ENCODE results near the gene CCDC102A.

Gene CCDC102A

DNA sequence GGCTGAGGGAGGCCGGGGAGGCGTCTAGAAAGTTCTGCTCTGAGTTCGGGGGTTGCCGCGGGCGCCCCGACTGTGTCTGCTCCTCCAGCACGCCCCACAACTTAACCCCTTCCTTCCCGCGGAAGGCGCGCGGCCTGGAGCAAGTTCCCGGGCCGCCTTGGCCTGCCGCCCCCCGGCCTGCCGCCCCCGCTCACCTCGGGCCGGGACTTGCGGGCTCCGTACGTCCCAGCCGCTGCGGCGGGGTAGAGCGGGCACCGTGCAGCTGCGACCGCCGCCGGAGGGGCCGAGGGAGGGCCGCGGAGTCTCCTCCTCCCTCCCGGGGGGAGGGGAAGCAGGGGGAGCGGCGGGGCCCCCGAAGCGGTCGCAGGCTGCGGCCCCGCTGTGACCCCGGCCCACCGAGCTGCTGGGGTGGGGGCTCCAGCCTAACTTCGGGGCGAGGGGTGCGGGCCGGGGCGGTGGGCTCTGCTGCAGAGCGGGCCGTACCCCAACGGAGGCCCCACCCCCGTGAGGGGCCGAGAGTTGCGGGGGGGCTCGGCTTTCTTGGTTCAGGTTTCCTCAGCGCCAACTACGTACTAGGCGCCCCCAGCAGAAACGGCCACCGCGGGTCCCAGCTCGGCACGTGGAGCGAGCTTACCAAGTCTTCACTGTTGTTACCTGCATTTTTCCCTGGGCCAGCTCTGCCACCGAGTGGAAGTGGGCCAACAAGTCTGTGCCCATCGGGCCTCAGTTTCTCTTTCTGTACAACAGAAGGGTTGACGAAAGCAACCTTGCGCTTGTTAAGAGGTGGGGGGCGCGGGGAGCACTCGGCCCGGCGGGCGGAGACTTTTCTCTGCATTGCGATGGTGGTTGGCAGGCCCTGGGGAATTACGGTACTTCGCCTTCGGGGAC, at the start of gene CCDC102A:
TSS of gene CCDC102A (minus strand) at position 266 of the 888 bp plus-strand sequence. CDS start 7,394 bp downstream, outside the sequence.
- no peaks in the 10 kb centered on the region for H3K36me3 ChIP-seq (ENCODE audit: insufficient read depth, low read length)
- H3K27me3 ChIP-seq (ENCODE audit: insufficient read depth, low read length), result peaks cover 6% of the 10 kb centered on the region
- peak within 1 kb of the TSS; percentile 87 for H2AFZ ChIP-seq (ENCODE audit: low read depth, low read length)
- H3K4me1 ChIP-seq (ENCODE audit: insufficient read depth, low read length), result peaks cover 16% of the 10 kb centered on the region
- peak within 1 kb of the TSS; percentile 54 for H3K4me3 ChIP-seq (ENCODE audit: low read length)
- H3K9me3 ChIP-seq (ENCODE audit: low read length), result no peaks in the 10 kb centered on the region

DNA sequence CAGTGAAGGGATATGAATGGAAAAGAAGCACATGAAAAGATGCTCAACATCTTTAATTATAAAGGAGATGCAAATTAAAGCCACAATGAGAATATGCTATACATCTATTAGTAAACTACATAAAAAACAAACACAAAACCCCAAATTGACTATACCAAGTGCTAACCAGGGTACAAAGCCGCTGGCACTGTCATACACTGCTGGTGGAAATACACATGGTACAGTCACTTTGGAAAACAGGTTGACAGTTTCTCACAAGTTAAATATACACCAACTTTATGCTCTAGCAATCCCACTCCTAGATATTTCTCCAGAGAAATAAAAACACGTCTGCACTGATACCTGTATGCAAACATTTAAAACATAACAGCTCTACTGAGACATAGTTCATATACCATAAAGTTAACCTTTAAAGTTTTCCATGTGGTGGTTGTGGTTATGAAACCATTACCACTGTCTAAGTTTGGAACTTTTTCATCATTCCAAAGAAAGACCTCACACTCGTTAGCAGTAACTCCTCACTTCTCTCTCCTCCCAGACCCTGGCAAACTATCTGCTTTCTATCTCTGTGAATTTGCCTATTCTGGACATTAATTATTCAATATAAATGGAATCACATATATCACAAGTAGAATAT, 48.8 kb upstream of the CCDC102A start:
- H3K9me3 ChIP-seq (ENCODE audit: low read length), result no peaks in the 10 kb centered on the region
- H3K4me3 ChIP-seq (ENCODE audit: low read length), result no peak overlapping the region
- no peaks in the 10 kb centered on the region for H3K4me1 ChIP-seq (ENCODE audit: insufficient read depth, low read length)
- H3K27me3 ChIP-seq (ENCODE audit: insufficient read depth, low read length), result peaks cover 3% of the 10 kb centered on the region
- H2AFZ ChIP-seq (ENCODE audit: low read depth, low read length), result no peak overlapping the region
- no peaks in the 10 kb centered on the region for H3K36me3 ChIP-seq (ENCODE audit: insufficient read depth, low read length)

DNA sequence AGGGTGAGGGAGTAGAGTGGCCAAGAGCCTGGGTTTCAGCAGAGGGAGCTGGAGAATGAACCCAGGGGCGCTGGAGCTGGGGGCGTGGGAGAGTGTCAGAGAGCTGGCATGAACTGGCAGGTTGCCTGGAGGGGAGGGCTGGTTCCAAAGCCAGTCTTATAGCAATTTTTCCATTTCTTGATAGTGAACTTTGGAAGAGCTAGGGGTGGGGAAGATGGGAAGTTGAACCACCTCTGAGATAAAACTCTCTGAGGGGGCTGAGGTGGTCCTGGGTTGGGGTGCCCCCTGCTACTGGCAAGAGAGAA, 42.9 kb upstream of the CCDC102A start:
- H3K27me3 ChIP-seq (ENCODE audit: insufficient read depth, low read length), result peaks cover 3% of the 10 kb centered on the region
- H3K4me3 ChIP-seq (ENCODE audit: low read length), result no peak overlapping the region
- no peaks in the 10 kb centered on the region for H3K4me1 ChIP-seq (ENCODE audit: insufficient read depth, low read length)
- H2AFZ ChIP-seq (ENCODE audit: low read depth, low read length), result no peak overlapping the region
- no peaks in the 10 kb centered on the region for H3K36me3 ChIP-seq (ENCODE audit: insufficient read depth, low read length)
- H3K9me3 ChIP-seq (ENCODE audit: low read length), result no peaks in the 10 kb centered on the region

DNA sequence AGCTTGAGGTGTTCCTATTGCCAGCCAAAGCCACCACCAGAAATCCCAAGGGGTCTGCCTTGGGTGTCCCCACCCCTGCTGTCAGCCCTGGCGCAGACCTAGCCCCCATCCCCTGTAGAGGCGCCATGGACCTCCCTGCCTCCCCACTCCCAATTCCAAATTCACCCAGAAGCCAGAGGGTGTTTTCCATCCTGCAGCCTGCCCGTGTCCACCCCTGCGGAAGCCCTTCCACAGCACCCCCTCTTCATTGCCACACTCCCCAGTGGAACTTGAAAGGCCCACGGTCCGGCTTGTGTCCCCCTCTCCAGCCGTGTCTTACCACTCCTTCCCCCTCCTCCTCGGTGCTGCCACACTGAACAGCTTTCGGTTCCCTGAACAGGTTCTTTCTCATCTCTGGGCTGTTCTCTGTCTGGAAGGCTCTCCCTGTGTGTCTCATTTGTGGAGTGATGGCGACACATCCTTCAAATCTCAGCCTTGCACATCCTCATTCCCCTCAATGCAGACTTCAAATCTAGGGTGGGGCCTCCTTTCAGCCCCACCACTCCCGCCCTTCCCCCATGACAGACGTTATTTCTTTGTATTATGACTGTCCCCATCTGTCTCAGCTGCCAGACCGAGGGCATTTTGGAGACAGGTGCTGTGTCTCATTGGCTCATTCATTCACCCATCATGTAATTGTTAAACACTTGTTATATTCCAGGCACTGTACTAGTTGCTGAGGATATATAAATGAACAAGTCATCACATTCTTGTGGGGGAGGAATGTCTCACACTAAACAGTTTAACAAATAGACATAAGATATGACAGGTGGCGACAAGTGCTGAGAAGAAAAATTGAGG, 42.4 kb upstream of the CCDC102A start:
- no peaks in the 10 kb centered on the region for H3K36me3 ChIP-seq (ENCODE audit: insufficient read depth, low read length)
- no peaks in the 10 kb centered on the region for H3K4me1 ChIP-seq (ENCODE audit: insufficient read depth, low read length)
- H3K9me3 ChIP-seq (ENCODE audit: low read length), result no peaks in the 10 kb centered on the region
- no peak overlapping the region for H2AFZ ChIP-seq (ENCODE audit: low read depth, low read length)
- H3K27me3 ChIP-seq (ENCODE audit: insufficient read depth, low read length), result no peaks in the 10 kb centered on the region
- H3K4me3 ChIP-seq (ENCODE audit: low read length), result no peak overlapping the region

DNA sequence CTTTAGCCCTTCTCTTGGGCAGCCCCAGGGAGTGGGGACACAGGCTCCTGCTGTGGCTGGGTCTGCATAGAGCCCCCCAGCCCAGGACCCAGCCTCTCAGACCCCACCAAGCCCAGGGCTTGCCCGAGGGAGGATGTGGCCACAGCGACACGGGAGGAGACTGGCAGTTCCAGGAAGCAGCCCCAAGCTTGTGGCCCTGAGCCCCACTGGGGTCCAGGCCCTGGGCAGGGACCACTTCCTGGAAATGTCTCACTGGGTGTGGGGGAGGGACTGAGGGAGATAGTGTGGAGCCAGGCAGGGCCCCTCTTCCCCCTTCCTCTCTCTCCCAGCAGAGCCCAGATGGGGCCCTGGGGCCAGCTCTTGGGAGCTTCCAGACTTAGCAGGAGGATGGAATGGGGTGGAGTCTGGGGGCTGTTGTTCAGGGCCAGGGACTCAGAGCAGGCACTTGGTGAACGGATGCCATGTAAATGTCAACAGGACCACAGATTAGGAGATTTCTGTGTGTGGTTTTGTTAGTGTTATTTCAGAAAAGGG, 41.4 kb upstream of the CCDC102A start:
- no peaks in the 10 kb centered on the region for H3K4me1 ChIP-seq (ENCODE audit: insufficient read depth, low read length)
- no peak overlapping the region for H3K4me3 ChIP-seq (ENCODE audit: low read length)
- no peaks in the 10 kb centered on the region for H3K9me3 ChIP-seq (ENCODE audit: low read length)
- H3K36me3 ChIP-seq (ENCODE audit: insufficient read depth, low read length), result no peaks in the 10 kb centered on the region
- H2AFZ ChIP-seq (ENCODE audit: low read depth, low read length), result no peak overlapping the region
- H3K27me3 ChIP-seq (ENCODE audit: insufficient read depth, low read length), result no peaks in the 10 kb centered on the region

DNA sequence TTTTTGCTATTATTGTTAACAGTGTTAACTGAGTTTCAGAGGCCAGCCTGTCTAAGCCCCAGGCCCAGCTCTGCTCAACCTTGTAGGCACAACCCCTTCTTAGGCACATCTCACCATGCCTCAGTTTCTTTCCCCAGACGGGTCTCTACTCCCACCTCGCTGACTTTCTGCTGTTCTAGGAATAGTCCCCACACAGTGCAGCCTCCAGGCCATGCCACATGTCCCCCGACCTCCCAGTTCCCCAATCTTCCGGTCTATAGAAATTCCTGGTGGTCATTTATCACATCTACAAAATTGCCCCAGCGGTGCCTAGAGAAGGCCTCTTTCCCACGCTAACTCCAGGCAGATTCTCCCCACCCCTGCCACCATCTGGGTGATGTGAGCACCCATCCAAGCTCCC, 40.8 kb upstream of the CCDC102A start:
- H3K36me3 ChIP-seq (ENCODE audit: insufficient read depth, low read length), result no peaks in the 10 kb centered on the region
- no peaks in the 10 kb centered on the region for H3K9me3 ChIP-seq (ENCODE audit: low read length)
- H3K27me3 ChIP-seq (ENCODE audit: insufficient read depth, low read length), result no peaks in the 10 kb centered on the region
- no peak overlapping the region for H2AFZ ChIP-seq (ENCODE audit: low read depth, low read length)
- H3K4me1 ChIP-seq (ENCODE audit: insufficient read depth, low read length), result no peaks in the 10 kb centered on the region
- no peak overlapping the region for H3K4me3 ChIP-seq (ENCODE audit: low read length)

DNA sequence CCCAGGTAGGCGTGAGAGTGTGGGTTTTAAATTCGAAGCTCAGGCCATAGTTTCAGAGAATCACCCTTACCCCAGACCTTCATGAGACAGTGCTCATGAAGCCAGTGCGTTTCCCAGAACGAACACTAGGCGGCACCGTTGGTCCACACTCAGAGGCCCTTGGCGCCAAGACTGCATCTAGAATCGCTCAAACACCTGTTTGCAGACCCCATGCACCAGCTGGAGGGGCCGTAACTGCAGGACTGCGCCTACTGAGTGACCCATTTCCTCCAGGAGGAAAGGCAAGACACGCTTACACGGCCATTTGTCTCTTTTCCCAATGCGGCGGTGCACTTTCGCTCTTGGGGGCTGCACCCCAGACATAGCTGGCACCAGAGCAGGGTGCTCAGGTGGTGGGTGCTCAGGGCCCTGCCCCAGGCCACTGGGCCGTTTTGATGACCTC, 40.1 kb upstream of the CCDC102A start:
- H3K4me3 ChIP-seq (ENCODE audit: low read length), result no peak overlapping the region
- no peak overlapping the region for H2AFZ ChIP-seq (ENCODE audit: low read depth, low read length)
- H3K27me3 ChIP-seq (ENCODE audit: insufficient read depth, low read length), result no peaks in the 10 kb centered on the region
- no peaks in the 10 kb centered on the region for H3K4me1 ChIP-seq (ENCODE audit: insufficient read depth, low read length)
- H3K36me3 ChIP-seq (ENCODE audit: insufficient read depth, low read length), result no peaks in the 10 kb centered on the region
- no peaks in the 10 kb centered on the region for H3K9me3 ChIP-seq (ENCODE audit: low read length)

DNA sequence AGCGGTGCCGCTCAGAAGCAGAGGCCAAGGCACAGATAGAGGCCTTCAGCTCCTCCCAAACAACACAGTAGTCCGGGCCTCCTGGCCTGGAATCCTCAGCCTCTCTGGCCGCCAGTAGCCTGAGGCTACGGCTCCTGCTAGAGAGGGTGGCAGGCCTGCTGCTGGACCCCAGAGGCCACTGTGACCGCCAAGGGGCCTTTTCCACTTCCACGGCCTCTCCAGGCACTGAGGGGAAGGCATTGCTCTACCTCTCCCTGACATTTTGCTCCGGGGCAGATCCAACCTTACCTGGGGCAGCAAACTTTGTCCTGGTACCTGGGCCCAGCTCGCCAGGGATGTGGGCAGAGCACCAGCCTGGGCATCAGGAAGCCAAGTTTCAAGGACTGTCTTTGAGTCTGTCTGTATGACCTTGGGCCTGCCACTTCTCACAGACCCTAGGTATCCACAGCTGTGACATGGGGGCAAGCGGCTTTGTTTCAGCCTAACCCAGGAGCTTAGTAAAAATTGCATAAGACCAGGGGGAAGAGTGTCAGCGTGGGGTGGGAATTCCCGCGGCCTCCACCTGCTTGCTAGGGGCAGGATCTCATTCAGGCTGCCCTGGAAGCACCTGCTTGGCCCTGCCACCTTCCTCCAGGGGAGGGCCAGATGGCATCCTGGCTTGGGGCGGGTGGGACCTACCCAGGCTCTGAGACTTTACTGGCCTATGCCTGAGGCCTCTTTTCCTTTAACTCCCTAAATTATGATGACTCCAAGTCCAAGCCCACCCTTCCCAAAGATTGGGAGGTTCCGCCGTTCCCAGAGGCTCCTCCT, 39.3 kb upstream of the CCDC102A start:
- Histone ChIP-seq H3K9me3 (ENCODE audit: low read length) (no peaks in the 10 kb centered on the region), H3K36me3 (ENCODE audit: insufficient read depth, low read length) (no peaks in the 10 kb centered on the region), H3K4me1 (ENCODE audit: insufficient read depth, low read length) (no peaks in the 10 kb centered on the region), H3K27me3 (ENCODE audit: insufficient read depth, low read length) (no peaks in the 10 kb centered on the region), H3K4me3 (ENCODE audit: low read length) (no peak overlapping the region), H2AFZ (ENCODE audit: low read depth, low read length) (no peak overlapping the region)

DNA sequence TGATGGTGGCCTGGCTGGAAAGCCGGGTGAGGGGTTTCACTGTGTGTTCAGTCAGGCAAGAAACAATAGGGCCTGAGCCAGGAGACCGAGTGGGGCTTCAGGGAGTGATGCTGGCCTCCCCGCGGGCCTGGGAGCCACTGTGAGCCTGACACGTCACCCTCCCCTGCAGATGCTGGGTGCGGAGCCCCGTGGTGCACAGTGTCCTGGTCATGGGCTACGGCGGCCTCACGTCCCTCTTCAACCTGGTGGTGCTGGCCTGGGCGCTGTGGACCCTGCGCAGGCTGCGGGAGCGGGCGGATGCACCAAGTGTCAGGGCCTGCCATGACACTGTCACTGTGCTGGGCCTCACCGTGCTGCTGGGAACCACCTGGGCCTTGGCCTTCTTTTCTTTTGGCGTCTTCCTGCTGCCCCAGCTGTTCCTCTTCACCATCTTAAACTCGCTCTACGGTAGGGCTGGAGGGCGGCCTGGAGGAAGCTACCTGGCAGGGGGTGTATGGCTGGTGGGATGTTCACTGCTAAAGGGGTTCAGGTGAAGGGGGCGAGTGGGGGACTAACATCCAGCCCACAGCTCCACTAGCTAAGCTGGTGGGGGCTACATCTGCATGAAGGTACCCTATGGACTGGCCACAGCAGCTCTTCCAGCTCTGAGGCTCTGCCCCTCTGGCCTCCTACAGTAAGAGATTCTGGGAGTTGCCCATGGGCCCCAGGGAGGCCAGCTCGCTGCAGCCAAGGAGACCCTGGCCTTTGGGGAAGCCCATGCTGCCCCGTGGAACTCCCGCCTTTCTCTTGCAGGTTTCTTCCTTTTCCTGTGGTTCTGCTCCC, 38.5 kb upstream of the CCDC102A start:
- no peaks in the 10 kb centered on the region for H3K27me3 ChIP-seq (ENCODE audit: insufficient read depth, low read length)

DNA sequence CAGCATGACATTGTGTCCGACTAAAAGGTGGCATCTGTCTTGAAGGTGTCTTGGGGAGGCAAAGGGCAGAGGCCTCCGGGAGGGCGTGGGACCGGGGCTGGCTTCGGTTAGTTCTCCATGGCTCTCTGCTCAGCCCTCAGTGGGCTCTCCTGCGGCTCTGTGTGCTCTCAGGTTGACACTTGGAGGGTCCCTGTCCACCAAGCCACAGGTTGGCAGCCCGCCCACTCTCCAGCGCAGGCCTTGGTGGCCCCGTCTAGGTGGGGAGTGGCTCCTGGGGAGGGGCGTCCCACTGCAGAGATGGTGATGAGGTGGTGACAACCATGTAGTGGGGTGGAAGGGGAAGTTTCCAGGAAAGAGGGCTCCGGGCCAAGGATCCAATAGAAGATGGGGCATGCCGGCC, 37.7 kb upstream of the CCDC102A start:
- Histone ChIP-seq H3K27me3 (ENCODE audit: insufficient read depth, low read length) (no peaks in the 10 kb centered on the region), H3K4me3 (ENCODE audit: low read length) (no peak overlapping the region), H3K36me3 (ENCODE audit: insufficient read depth, low read length) (no peaks in the 10 kb centered on the region), H2AFZ (ENCODE audit: low read depth, low read length) (no peak overlapping the region), H3K4me1 (ENCODE audit: insufficient read depth, low read length) (no peaks in the 10 kb centered on the region), H3K9me3 (ENCODE audit: low read length) (no peaks in the 10 kb centered on the region)

More for the DNA sequence above, 38.5 kb upstream of the CCDC102A start:
- Histone ChIP-seq H3K4me1 (ENCODE audit: insufficient read depth, low read length) (no peaks in the 10 kb centered on the region), H3K36me3 (ENCODE audit: insufficient read depth, low read length) (no peaks in the 10 kb centered on the region), H2AFZ (ENCODE audit: low read depth, low read length) (no peak overlapping the region), H3K4me3 (ENCODE audit: low read length) (no peak overlapping the region), H3K9me3 (ENCODE audit: low read length) (no peaks in the 10 kb centered on the region)

DNA sequence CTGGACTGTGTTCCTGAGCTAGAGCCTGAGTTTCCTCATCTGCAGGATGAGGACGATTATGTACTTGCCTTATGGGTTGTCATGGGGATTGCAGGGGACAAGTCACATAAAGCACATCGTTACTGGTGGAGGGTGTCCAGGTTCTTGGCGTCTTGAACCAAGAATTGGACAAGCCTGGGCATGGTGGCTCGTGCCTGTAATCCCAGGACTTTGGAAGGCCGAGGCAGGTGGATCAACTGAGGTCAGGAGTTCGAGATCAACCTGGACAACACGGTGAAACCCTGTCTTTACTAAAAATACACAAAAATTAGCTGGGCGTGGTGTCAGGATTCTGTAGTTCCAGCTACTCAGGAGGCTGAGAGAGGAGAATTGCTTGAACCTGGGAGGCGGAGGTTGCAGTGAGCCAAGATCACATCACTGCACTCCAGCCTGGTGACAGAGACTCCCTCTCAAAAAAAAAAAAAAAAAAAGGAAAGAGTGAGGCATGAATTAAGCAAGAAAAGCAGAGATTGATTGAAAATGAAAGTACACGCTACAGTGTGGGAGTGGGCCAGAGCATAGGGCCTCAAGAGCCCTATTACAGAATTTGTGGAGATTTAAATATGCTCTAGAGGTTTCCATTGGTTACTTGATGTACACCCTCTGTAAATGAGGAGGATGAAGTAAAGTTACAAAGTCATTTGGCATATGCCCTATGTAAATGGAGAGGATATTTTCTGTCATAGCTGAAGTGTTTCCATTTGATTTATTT, 36.8 kb upstream of the CCDC102A start:
- no peaks in the 10 kb centered on the region for H3K36me3 ChIP-seq (ENCODE audit: insufficient read depth, low read length)
- no peaks in the 10 kb centered on the region for H3K27me3 ChIP-seq (ENCODE audit: insufficient read depth, low read length)
- H2AFZ ChIP-seq (ENCODE audit: low read depth, low read length), result no peak overlapping the region
- no peak overlapping the region for H3K4me3 ChIP-seq (ENCODE audit: low read length)
- peaks cover 3% of the 10 kb centered on the region for H3K9me3 ChIP-seq (ENCODE audit: low read length)
- H3K4me1 ChIP-seq (ENCODE audit: insufficient read depth, low read length), result no peaks in the 10 kb centered on the region
